ENCODE measurements around the gene FGF2. TPM values are rescaled to one million over a fixed set of nuclear protein-coding genes. Genes with fewer than 3 reads are reported as not detected.

The FGF2 gene
- total and polyA plus RNA-seq, 5 donors from 2014 or later = not detected

- no peak overlapping the region for H3K27ac ChIP-seq (ENCODE audit: insufficient read depth, low read length, poor library complexity, severe bottlenecking)
- no peaks in the 10 kb centered on the region for H3K9me3 ChIP-seq (ENCODE audit: control insufficient read depth in 2 of 2, low read length in 2 of 2)
- no peaks in the 10 kb centered on the region for H3K27me3 Mint-ChIP-seq
- peak overlapping the region in 1 of 3 donors; percentile 41 for H3K27ac Mint-ChIP-seq
- no peak for DNase-seq
- H3K4me1 ChIP-seq (ENCODE audit: control insufficient read depth, insufficient read depth, low read length, poor library complexity, severe bottlenecking) = no peaks in the 10 kb centered on the region
- H3K36me3 Mint-ChIP-seq = peaks cover 5% of the 10 kb centered on the region
- no peak overlapping the region for H3K4me3 Mint-ChIP-seq
- H3K4me1 Mint-ChIP-seq = no peaks in the 10 kb centered on the region
- peaks cover 3% of the 10 kb centered on the region for H3K27me3 ChIP-seq (ENCODE audit: control insufficient read depth, insufficient read depth, low read length)
- H3K36me3 ChIP-seq (ENCODE audit: control insufficient read depth, insufficient read depth, low read length) = no peaks in the 10 kb centered on the region
- peaks cover 2 to 15% (median 5%) of the 10 kb centered on the region in 7 donors for H3K9me3 Mint-ChIP-seq
- ATAC-seq (ENCODE audit: low read depth in 2 of 2) = no peak
- H3K4me3 ChIP-seq (ENCODE audit: low read depth, low read length) = no peak overlapping the region
These were observed 56.5 kb downstream of the FGF2 start for GRCh38 chr4:122882857-122883735.

GRCh38 chr4:122884499-122884898, 57.9 kb downstream of the FGF2 start:
- DNase-seq = no peak
- H3K36me3 Mint-ChIP-seq = peaks cover 5% of the 10 kb centered on the region
- Histone ChIP-seq H3K4me1 (ENCODE audit: control insufficient read depth, insufficient read depth, low read length, poor library complexity, severe bottlenecking) (no peaks in the 10 kb centered on the region), H3K27ac (ENCODE audit: insufficient read depth, low read length, poor library complexity, severe bottlenecking) (no peak overlapping the region), H3K27me3 (ENCODE audit: control insufficient read depth, insufficient read depth, low read length) (peaks cover 3% of the 10 kb centered on the region), H3K4me3 (ENCODE audit: low read depth, low read length) (no peak overlapping the region), H3K9me3 (ENCODE audit: control insufficient read depth in 2 of 2, low read length in 2 of 2) (no peaks in the 10 kb centered on the region), H3K36me3 (ENCODE audit: control insufficient read depth, insufficient read depth, low read length) (no peaks in the 10 kb centered on the region)
- no peak overlapping the region for H3K4me3 Mint-ChIP-seq
- no peaks in the 10 kb centered on the region for H3K4me1 Mint-ChIP-seq
- peaks cover 0 to 13% (median 2%) of the 10 kb centered on the region in 7 donors for H3K9me3 Mint-ChIP-seq
- H3K27ac Mint-ChIP-seq = no peak overlapping the region
- H3K27me3 Mint-ChIP-seq = no peaks in the 10 kb centered on the region
- no peak for ATAC-seq (ENCODE audit: low read depth in 2 of 2)

- Histone ChIP-seq H3K36me3 (ENCODE audit: control insufficient read depth, insufficient read depth, low read length) (no peaks in the 10 kb centered on the region), H3K4me1 (ENCODE audit: control insufficient read depth, insufficient read depth, low read length, poor library complexity, severe bottlenecking) (no peaks in the 10 kb centered on the region), H3K4me3 (ENCODE audit: low read depth, low read length) (no peak overlapping the region), H3K9me3 (ENCODE audit: control insufficient read depth in 2 of 2, low read length in 2 of 2) (no peaks in the 10 kb centered on the region), H3K27me3 (ENCODE audit: control insufficient read depth, insufficient read depth, low read length) (no peaks in the 10 kb centered on the region), H3K27ac (ENCODE audit: insufficient read depth, low read length, poor library complexity, severe bottlenecking) (no peak overlapping the region)
- H3K36me3 Mint-ChIP-seq = peaks cover 4% of the 10 kb centered on the region
- no peaks in the 10 kb centered on the region for H3K9me3 Mint-ChIP-seq
- ATAC-seq (ENCODE audit: low read depth in 2 of 2) (no peak), DNase-seq (no peak)
- H3K4me1 Mint-ChIP-seq = no peaks in the 10 kb centered on the region
- no peak overlapping the region for H3K27ac Mint-ChIP-seq
- no peak overlapping the region for H3K4me3 Mint-ChIP-seq
- no peaks in the 10 kb centered on the region for H3K27me3 Mint-ChIP-seq
These were observed 63.1 kb downstream of the FGF2 start for GRCh38 chr4:122889726-122890125.

GRCh38 chr4:122890147-122890795, 63.6 kb downstream of the FGF2 start:
- no peaks in the 10 kb centered on the region for H3K27me3 ChIP-seq (ENCODE audit: control insufficient read depth, insufficient read depth, low read length)
- no peaks in the 10 kb centered on the region for H3K36me3 ChIP-seq (ENCODE audit: control insufficient read depth, insufficient read depth, low read length)
- Mint-ChIP-seq H3K4me1 (no peaks in the 10 kb centered on the region), H3K27ac (no peak overlapping the region), H3K36me3 (peaks cover 4% of the 10 kb centered on the region), H3K9me3 (no peaks in the 10 kb centered on the region), H3K27me3 (no peaks in the 10 kb centered on the region), H3K4me3 (no peak overlapping the region)
- no peak overlapping the region for H3K4me3 ChIP-seq (ENCODE audit: low read depth, low read length)
- H3K9me3 ChIP-seq (ENCODE audit: control insufficient read depth in 2 of 2, low read length in 2 of 2) = no peaks in the 10 kb centered on the region
- H3K4me1 ChIP-seq (ENCODE audit: control insufficient read depth, insufficient read depth, low read length, poor library complexity, severe bottlenecking) = no peaks in the 10 kb centered on the region
- H3K27ac ChIP-seq (ENCODE audit: insufficient read depth, low read length, poor library complexity, severe bottlenecking) = no peak overlapping the region
- DNase-seq = no peak
- ATAC-seq (ENCODE audit: low read depth in 2 of 2) = no peak

GRCh38 chr4:122894827-122895226, 68.2 kb downstream of the FGF2 start:
- no peak overlapping the region for H3K4me3 ChIP-seq (ENCODE audit: low read depth, low read length)
- no peaks in the 10 kb centered on the region for H3K9me3 ChIP-seq (ENCODE audit: control insufficient read depth in 2 of 2, low read length in 2 of 2)
- Mint-ChIP-seq H3K27ac (no peak overlapping the region), H3K4me1 (no peaks in the 10 kb centered on the region), H3K27me3 (no peaks in the 10 kb centered on the region), H3K36me3 (peaks cover 4% of the 10 kb centered on the region), H3K4me3 (no peak overlapping the region), H3K9me3 (no peaks in the 10 kb centered on the region)
- H3K4me1 ChIP-seq (ENCODE audit: control insufficient read depth, insufficient read depth, low read length, poor library complexity, severe bottlenecking) = no peaks in the 10 kb centered on the region
- DNase-seq (no peak), ATAC-seq (ENCODE audit: low read depth in 2 of 2) (no peak)
- no peaks in the 10 kb centered on the region for H3K36me3 ChIP-seq (ENCODE audit: control insufficient read depth, insufficient read depth, low read length)
- H3K27ac ChIP-seq (ENCODE audit: insufficient read depth, low read length, poor library complexity, severe bottlenecking) = no peak overlapping the region
- no peaks in the 10 kb centered on the region for H3K27me3 ChIP-seq (ENCODE audit: control insufficient read depth, insufficient read depth, low read length)

- H3K4me3 ChIP-seq (ENCODE audit: low read depth, low read length) = no peak overlapping the region
- Mint-ChIP-seq H3K27ac (no peak overlapping the region), H3K36me3 (peaks cover 9% of the 10 kb centered on the region), H3K4me1 (no peaks in the 10 kb centered on the region), H3K9me3 (no peaks in the 10 kb centered on the region), H3K27me3 (no peaks in the 10 kb centered on the region), H3K4me3 (no peak overlapping the region)
- no peaks in the 10 kb centered on the region for H3K36me3 ChIP-seq (ENCODE audit: control insufficient read depth, insufficient read depth, low read length)
- DNase-seq (no peak), ATAC-seq (ENCODE audit: low read depth in 2 of 2) (no peak)
- H3K27me3 ChIP-seq (ENCODE audit: control insufficient read depth, insufficient read depth, low read length) = no peaks in the 10 kb centered on the region
- no peaks in the 10 kb centered on the region for H3K9me3 ChIP-seq (ENCODE audit: control insufficient read depth in 2 of 2, low read length in 2 of 2)
- H3K4me1 ChIP-seq (ENCODE audit: control insufficient read depth, insufficient read depth, low read length, poor library complexity, severe bottlenecking) = no peaks in the 10 kb centered on the region
- H3K27ac ChIP-seq (ENCODE audit: insufficient read depth, low read length, poor library complexity, severe bottlenecking) = no peak overlapping the region
These were observed 68.8 kb downstream of the FGF2 start for GRCh38 chr4:122895336-122895995.

- H3K36me3 ChIP-seq (ENCODE audit: control insufficient read depth, insufficient read depth, low read length) = no peaks in the 10 kb centered on the region
- no peak overlapping the region for H3K27ac ChIP-seq (ENCODE audit: insufficient read depth, low read length, poor library complexity, severe bottlenecking)
- H3K4me1 ChIP-seq (ENCODE audit: control insufficient read depth, insufficient read depth, low read length, poor library complexity, severe bottlenecking) = no peaks in the 10 kb centered on the region
- H3K9me3 ChIP-seq (ENCODE audit: control insufficient read depth in 2 of 2, low read length in 2 of 2) = no peaks in the 10 kb centered on the region
- Mint-ChIP-seq H3K36me3 (peaks cover 9% of the 10 kb centered on the region), H3K27ac (no peak overlapping the region), H3K27me3 (no peaks in the 10 kb centered on the region), H3K4me3 (no peak overlapping the region), H3K4me1 (no peaks in the 10 kb centered on the region), H3K9me3 (no peaks in the 10 kb centered on the region)
- H3K27me3 ChIP-seq (ENCODE audit: control insufficient read depth, insufficient read depth, low read length) = no peaks in the 10 kb centered on the region
- ATAC-seq (ENCODE audit: low read depth in 2 of 2) = no peak
- H3K4me3 ChIP-seq (ENCODE audit: low read depth, low read length) = no peak overlapping the region
- DNase-seq = no peak
These were observed 69.6 kb downstream of the FGF2 start for GRCh38 chr4:122896270-122896669.

All from CD4-positive, CD25-positive, alpha-beta regulatory T cell (primary cell).